ENCODE results near the gene PRKAA1.

Gene PRKAA1

DNA sequence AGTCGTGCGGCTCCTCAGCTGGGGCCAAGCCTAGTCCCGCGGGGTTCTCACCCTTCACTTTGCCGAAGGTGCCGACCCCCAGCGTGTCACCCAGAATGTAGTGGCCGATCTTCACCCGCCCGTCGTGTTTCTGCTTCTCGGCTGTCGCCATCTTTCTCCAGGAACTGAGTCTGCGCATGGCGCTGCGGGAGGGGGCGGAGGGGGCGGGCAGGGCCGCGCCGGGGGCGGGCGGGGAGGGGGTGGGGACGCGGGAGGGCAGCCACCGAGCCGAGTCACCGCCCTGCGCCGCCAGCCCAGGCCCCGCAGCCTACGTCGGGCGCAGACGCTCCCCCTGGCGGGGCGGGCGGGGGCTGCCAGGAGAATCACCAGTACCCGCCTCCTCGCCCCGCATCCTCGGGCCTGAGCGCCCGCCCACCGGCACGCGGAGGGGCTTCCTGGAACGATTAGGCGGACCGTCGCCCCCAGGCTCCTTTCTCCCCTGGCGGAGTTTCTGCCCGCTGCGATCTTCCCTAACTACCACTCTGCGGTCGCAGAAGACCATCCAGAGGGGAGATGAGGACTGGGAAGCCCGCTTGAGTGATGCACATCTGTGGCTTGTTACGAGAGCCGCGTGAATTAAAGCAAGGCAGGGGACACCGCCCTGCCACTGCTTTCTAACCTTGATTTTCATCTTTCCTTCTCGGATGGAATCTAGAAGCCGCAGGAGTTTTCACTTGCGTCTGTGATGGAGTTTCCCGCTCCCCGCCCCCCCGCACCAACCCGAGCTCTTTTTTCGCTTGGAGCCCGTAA lies at the start of gene PRKAA1:
TSS of gene PRKAA1 (minus strand) at position 363 of the 789 bp plus-strand sequence. CDS start at position 178, 185 bp downstream.
- FAIRE-seq: no peak
- DNase-seq (ENCODE audit: low spot score): peak; percentile 97

- FAIRE-seq (no peak), DNase-seq (ENCODE audit: low spot score) (no peak)
Measured at GRCh38 chr5:40847525-40847924, 49.4 kb upstream of the PRKAA1 start.

GRCh38 chr5:40846371-40846770 lies 48.2 kb upstream of the PRKAA1 start:
- DNase-seq (ENCODE audit: low spot score): no peak
- no peak for FAIRE-seq

DNA sequence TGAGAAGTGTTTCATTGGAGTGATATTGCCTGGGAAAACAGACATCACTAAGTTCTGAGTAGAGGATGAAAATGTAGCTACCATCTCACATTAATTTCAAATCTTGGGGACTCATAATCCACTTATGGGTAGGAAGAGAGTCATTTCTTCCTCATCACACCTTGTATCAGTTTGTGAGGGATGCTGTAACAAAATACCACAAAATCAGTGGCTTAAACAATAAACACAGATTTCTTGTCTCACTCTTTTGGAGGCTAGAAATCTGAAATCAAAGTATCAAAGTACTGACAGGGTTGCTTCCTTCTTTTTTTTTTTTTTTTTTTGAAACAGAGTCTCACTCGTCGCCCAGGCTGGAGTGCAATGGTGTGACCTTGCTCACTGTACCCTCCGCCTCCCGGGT lies 46.4 kb upstream of the PRKAA1 start:
- no peak for DNase-seq (ENCODE audit: low spot score)
- no peak for FAIRE-seq

GRCh38 chr5:40842351-40842750 lies 44.2 kb upstream of the PRKAA1 start:
- no peak for FAIRE-seq
- no peak for DNase-seq (ENCODE audit: low spot score)

- FAIRE-seq (no peak), DNase-seq (ENCODE audit: low spot score) (peak; percentile 15)
Measured at GRCh38 chr5:40841068-40841805, 43.1 kb upstream of the PRKAA1 start, which contains the start of gene CARD6. TSS of gene CARD6 (plus strand) at chr5:40841367. CDS start at chr5:40841383, 16 bp downstream.

DNA sequence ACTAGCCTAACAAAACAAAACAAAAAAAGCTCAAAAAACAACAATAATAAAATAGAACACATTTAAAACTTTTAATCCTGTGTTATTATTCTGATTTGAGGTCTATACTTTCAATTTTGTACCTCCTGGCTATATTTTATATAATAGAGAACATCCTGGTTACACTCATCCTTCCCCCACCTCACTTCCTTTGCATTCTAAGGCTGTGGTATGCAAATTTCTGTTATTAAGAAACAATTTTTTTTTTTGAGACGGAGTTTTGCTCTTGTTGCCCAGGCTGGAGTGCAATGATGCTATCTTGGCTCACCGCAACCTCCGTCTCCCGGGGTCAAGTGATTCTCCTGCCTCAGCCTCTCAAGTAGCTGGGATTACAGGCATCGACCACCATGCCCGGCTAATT lies 39.9 kb upstream of the PRKAA1 start:
- FAIRE-seq: no peak
- DNase-seq (ENCODE audit: low spot score): no peak

- FAIRE-seq (no peak), DNase-seq (ENCODE audit: low spot score) (peak; percentile 97)
Measured at GRCh38 chr5:40834849-40835787, 36.9 kb upstream of the PRKAA1 start, which contains the start of gene RPL37. TSS of gene RPL37 (minus strand) at chr5:40835222. CDS start at chr5:40835185, 37 bp downstream.

DNA sequence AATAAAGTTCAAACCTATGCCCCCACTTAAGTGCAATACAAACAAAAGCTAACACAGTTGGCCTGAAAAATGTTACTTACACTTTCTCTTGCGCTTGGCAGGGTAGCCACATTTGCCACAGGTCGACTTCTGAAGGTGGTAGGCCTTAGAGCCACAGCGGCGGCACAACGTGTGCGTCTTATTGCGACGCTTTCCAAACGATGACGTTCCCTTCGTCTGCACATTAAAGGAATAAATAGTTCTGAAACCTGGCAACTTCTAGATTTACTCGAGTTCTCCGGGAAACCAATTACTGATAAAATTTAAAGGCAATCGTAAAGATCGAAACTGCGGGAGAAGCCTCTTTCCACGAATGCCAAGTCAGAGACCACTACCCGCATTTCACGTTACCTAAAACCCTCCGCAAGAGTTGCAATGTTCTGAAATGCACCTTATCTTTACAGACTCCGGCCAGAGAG lies 36.2 kb upstream of the PRKAA1 start:
- FAIRE-seq (no peak), DNase-seq (ENCODE audit: low spot score) (no peak)

DNA sequence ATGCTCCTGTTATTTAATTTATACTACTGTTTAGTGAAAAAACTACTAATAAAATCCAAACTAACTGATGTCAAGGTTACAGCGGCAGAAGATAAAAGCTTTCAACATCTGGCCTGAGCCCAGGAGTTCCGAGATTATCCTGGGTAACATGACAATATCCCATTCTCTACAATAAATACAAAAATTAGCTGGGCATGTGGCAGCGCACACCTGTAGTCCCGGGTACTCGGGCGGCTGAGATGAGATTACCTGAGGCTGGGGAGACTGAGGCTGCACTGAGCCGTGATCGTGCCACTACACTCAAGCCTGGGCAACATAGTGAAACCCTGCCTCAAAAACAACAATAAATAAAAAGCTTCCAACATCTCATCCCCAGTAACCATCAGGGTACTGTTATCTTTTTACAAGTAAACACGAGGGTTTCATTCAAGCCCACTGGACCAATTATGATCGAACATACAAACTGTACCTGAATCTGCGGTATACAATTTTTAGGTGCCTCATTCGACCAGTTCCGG lies 35.6 kb upstream of the PRKAA1 start:
- DNase-seq (ENCODE audit: low spot score) (no peak), FAIRE-seq (no peak)

GRCh38 chr5:40832345-40832744 lies 34.2 kb upstream of the PRKAA1 start:
- DNase-seq (ENCODE audit: low spot score): no peak
- no peak for FAIRE-seq

DNA sequence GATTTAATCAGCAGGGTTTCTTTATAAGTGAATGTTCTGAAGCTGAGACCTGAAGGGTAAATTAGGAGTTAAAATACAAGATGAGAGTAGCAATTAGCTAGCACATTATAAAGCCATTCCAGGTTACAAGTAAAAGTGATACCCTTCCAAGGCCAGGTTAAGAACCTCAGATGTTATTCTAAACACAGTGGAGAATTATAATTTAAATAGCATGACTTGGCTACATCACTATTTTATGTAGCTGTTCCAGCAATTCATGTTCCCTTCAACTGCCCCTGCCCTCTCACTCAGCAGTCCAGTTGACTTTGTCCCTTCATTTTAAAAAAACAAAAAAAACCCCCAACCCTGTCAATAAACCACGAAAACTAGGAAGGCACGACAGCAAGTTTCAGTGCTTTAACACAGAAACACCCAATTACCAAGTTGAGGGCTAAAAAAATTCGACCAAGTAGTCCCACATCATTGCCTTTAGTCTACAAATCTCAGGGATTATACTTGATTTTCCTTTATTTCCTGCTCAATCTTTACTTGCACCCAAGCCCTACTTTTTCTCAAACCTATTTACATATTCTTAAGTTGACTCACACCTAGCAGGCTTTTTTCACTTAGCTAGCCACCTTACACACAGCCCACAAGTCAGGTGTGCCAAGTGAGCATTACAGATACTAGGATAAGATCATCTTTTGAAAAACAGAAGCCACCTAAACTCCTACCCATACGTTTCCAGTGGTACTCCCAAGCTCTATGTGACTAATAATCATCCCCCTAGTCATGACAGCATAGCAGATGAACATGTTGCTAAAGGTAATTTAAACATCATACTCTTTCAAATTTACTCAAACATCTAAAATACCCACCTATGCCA lies 33.4 kb upstream of the PRKAA1 start:
- FAIRE-seq: no peak
- DNase-seq (ENCODE audit: low spot score): no peak

DNA sequence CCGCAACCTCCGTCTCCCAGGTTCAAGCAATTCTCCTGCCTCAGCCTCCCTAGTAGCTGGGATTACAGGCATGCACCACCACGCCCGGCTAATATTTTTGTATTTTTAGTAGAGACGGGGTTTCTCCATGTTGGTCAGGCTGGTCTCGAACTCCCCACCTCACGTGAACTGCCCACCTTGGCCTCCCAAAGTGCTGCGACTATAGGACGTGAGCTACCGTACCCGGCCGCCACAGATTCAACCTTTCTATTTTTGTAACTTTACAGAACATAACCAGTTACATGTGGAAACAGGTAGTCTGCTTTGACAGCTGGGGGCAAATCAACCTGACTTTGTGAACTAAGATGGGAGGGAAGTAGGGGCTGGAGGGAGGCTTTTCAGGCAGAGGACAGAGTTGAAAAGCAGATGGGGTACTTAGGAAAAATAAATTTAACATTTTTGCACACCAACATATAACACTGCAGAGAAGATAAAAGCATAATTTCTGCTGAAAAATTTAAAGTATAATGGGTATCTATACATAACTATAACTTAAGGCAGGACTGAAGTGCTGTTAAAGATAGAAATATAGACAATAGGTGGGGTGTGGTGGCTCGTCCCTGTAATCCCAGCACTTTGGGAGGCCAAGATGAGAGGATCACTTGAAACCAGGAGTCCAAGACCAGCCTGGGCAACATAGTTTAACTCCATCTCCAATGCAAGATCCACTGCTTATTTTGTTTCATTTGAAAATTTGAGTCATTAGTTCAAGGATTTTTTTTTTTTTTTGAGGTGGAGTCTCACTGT lies 31.8 kb upstream of the PRKAA1 start:
- DNase-seq (ENCODE audit: low spot score): no peak

DNA sequence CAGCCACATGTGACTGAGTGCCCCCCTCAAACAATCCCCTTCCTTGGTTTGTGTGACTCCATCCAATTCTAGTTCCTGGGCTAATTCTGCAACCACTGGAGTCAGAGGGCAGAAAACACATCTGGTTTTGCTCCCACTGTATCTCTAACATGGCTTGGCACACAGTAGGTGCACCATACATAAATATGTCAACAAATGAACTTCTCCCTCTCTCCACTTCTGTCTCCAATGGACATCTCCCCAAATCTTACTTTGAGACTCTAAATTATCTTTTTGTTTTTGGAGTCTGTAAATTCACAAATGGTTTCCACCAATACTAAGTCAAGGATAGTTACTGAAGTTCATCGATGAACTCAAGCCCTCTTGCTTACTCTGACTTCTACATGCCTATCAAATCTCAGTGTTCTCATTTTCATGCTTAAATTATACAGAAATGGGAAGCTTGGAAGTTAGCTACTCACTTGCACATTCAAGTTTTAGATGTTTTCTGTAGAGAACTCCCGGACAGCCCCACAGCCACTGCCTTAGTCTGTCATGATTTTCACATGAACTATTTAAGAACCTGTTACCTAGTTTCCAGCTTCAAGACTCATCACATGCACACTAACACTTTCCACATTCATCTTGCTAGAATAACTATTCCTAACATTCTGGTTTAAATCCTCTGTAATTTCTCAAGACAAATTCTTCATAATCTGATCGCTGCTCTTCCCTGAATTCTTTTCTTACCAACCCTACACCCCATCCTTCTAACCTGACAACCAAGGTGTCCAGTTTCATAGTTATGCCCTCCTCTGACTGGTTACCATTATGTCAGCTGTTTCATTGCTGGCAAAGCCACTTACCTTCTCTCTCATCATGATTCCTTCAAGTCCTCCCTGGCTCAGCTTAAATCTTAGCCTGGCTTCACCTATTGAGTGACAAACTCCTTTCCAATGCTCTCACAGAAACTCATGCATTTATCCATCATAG lies 30.8 kb upstream of the PRKAA1 start:
- FAIRE-seq: no peak
- no peak for DNase-seq (ENCODE audit: low spot score)

More for the DNA sequence above, 31.8 kb upstream of the PRKAA1 start:
- no peak for FAIRE-seq

DNA sequence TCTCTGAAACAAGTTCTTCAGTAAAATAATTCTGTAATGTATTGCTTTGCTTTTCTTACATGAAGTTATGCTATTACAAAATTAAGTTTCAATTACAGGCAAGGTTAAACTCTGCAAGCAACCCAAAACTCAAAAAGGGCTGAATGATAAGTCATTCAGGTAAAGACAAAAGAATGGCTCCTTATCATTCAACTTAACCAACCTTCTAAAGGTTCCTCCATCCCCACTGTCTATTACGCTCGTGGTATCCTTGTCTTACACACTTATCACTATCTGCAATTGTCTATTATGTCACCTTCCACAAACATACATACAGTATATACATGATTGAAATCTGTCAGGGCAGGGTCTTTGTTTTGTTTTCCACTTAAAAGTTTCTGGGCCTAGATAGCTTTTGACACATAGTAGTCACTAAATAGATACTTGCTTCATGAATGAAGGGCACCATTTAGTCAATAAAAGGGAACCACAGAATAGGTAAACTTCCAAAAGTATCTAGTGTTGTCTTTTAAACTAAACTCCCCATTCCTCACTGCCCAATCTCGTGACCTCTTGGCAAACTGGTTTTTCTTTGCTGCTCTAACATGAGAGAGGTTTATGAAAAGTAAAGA lies 30.0 kb upstream of the PRKAA1 start:
- FAIRE-seq: no peak
- no peak for DNase-seq (ENCODE audit: low spot score)

DNA sequence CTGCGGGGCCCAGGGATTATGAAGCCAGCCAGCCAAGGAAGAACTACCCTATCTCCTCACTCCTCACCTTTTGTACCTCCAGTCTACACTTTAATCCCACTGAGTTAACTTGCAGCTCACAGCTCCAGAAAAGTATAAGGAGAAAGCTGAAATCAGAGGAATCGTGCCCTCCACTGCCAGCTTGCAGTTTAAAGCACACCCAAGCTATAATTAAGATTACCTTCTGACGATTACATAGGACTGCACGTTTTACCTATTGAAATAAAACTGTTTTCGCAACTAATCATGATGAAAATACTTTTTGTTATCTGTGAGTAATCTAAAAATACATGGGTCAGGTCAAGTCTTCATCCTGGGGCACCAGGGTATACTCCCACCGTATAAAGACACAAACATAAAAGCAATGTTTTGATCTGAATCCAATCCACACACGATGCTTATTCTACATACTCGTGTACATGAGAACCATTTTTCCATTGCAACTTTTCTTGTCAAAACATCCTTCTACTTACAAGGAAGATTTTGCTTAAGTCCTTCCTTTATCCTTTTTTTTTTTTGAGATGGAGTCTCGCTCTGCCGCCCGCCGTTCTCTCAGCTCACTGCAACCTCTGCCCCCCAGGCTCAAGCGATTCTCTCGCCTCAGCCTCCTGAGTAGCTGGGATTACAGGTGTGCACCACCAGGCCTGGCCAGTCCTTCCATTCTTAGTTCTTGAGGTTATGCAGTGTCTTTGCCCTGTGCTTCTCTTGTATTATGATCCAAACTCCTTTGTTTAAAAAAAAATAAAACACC lies 29.2 kb upstream of the PRKAA1 start:
- no peak for FAIRE-seq
- DNase-seq (ENCODE audit: low spot score): no peak
